Gastrocnemius medialis (tissue), 4 donors: ENCODE data around the gene ONECUT2. TPM values are rescaled to one million over a fixed set of nuclear protein-coding genes. Genes with fewer than 3 reads are reported as not detected.

ENCODE experiments used
- ATAC-seq, 2 donors: fragments of 150-250 bp; one replicate each; pipeline ENCODE4 v1.9.1; 2016
- DNase-seq, 2 donors: peaks; one replicate each; pipeline ENCODE4 v3.0.0-alpha.2; 2019
- H3K27ac ChIP-seq, 4 donors: fragments of 200-600 bp; sonication (generic); 1 replicate in 1 of 4; 2 replicates in 3 of 4; pipeline ENCODE4 v1.5.1; 2016 to 2018; ENCODE audit warnings: mild to moderate bottlenecking in 2 of 4, moderate library complexity in 1 of 4
- H3K27me3 ChIP-seq, 3 donors: fragments of 200-600 bp; sonication (generic) in 2 of 3; 1 replicate in 1 of 3; 2 replicates in 2 of 3; pipeline versions ENCODE4 v1.5.1 to v1.6.0; 2016 to 2019; ENCODE audit warnings: mild to moderate bottlenecking in 1 of 3, moderate library complexity in 1 of 3
- H3K36me3 ChIP-seq, 2 donors: fragments of 200-600 bp; sonication (generic) in 1 of 2; one replicate each; pipeline ENCODE4 v1.5.1; 2017 to 2018
- H3K4me1 ChIP-seq, 2 donors: fragments of 200-600 bp; sonication (generic) in 1 of 2; one replicate each; pipeline ENCODE4 v1.5.1; 2016 to 2017; ENCODE audit warnings: mild to moderate bottlenecking in 2 of 2
- H3K4me3 ChIP-seq, 4 donors: fragments of 200-600 bp; sonication (generic) in 3 of 4; 1 replicate in 1 of 4; 2 replicates in 3 of 4; pipeline ENCODE4 v1.5.1; 2016 to 2019; ENCODE audit warnings: mild to moderate bottlenecking in 2 of 4
- H3K9me3 ChIP-seq, 3 donors: fragments of 200-600 bp; sonication (generic) in 2 of 3; 1 replicate in 1 of 3; 2 replicates in 2 of 3; pipeline ENCODE4 v1.5.1; 2016 to 2019
- CTCF ChIP-seq, 5 experiments: fragments of 450-650 bp in 3 of 5; fragments of 200-600 bp in 2 of 5; sonication (generic) in 2 of 5; IDR thresholded peaks in 4 of 5; conservative IDR thresholded peaks in 1 of 5; 1 replicate in 4 of 5; 2 replicates in 1 of 5; pipeline ENCODE4 v1.5.1; 2016 to 2019; ENCODE audit warnings: antibody characterized with exemption in 5 of 5, mild to moderate bottlenecking in 3 of 5, moderate library complexity in 3 of 5
- POLR2A ChIP-seq, 2 donors: fragments of 450-650 bp; IDR thresholded peaks; one replicate each; pipeline ENCODE4 v1.6.1; 2017; ENCODE audit warnings: antibody characterized with exemption in 2 of 2, mild to moderate bottlenecking in 2 of 2, moderate library complexity in 2 of 2
- in situ Hi-C, 4 donors: fragments of 200-750 bp; cut with MboI; loops; one replicate each; pipeline versions ENCODE4 v1.15.0 to v1.8.0; 2017; ENCODE audit warnings: low sequenced_read_pairs in 4 of 4
- intact Hi-C: fragments of 100-400 bp; cut with DNase I; formaldehyde crosslinking; loops from one replicate; pipeline ENCODE4 v1.15.1; 2023; ENCODE audit warnings: low total_unique reads
- total RNA-seq, 4 donors: library from RNA; depleted of rRNA; stranded (reverse); fragments of >200 nt; gene quantifications; one replicate each; pipeline versions ENCODE4 v1.1.0 to v1.2.3, GENCODE V29; 2016

Gene ONECUT2
- total RNA-seq, 4 donors from 2014 or later = under 0.01 to 0.15 (median 0.04) TPM; not detected in 1

GRCh38 chr18:57436191-57436964, 1.2 kb downstream of the ONECUT2 start:
- H3K9me3 ChIP-seq = no peaks in the 10 kb centered on the region
- H3K4me3 ChIP-seq = no peak overlapping the region
- no peak overlapping the region for H3K27ac ChIP-seq
- no peak for ATAC-seq
- no peaks in the 10 kb centered on the region for H3K36me3 ChIP-seq
- peaks cover 38 to 51% of the 10 kb centered on the region in 2 donors for H3K4me1 ChIP-seq
- in situ Hi-C loops (no loop called here), intact Hi-C loops (loop anchor here (5.0 kb wide), 1 partner anchor 186 kb away; the partner anchor contains the start of gene NARS1)
- DNase-seq = no peak
- TF ChIP-seq CTCF (IDR thresholded peaks at IDR 0.05 in 4 of 5, conservative IDR thresholded peaks at IDR 0.05 in 1 of 5) = no peak
- no peak for TF ChIP-seq POLR2A (IDR thresholded peaks at IDR 0.05)
- H3K27me3 ChIP-seq = peaks cover 89 to 94% (median 92%) of the 10 kb centered on the region in 3 donors

DNA sequence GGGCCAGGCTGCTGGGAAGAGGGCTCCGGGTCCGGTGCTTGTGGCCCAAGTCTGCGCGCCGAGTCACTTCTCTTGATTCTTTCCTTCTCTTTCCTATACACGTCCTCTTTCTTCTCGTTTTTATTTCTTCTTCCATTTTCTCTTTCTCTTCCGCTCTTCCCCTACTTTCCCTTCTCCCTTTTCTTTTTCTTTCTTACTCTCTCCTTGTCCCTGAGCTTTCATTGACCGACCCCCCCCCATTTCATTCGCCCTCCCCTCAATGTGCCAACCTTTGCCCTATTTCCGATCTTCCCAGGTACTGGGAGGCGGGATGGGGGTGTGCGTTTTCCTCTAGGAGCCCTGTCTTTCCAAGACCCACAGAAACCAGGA, 1.8 kb downstream of the ONECUT2 start:
- Histone ChIP-seq H3K27ac (no peak overlapping the region), H3K36me3 (no peaks in the 10 kb centered on the region), H3K9me3 (no peaks in the 10 kb centered on the region), H3K4me1 (peaks cover 38 to 51% of the 10 kb centered on the region in 2 donors), H3K4me3 (no peak overlapping the region), H3K27me3 (peaks cover 89 to 94% (median 92%) of the 10 kb centered on the region in 3 donors)
- intact Hi-C loops (loop anchor here (5.0 kb wide), 1 partner anchor 185 kb away; the partner anchor contains the start of gene NARS1), in situ Hi-C loops (no loop called here)
- TF ChIP-seq CTCF (IDR thresholded peaks at IDR 0.05 in 4 of 5, conservative IDR thresholded peaks at IDR 0.05 in 1 of 5) (no peak), POLR2A (IDR thresholded peaks at IDR 0.05) (no peak)
- no peak for ATAC-seq
- no peak for DNase-seq

GRCh38 chr18:57437402-57437765, 2.2 kb downstream of the ONECUT2 start:
- in situ Hi-C loops = no loop called here
- Histone ChIP-seq H3K36me3 (no peaks in the 10 kb centered on the region), H3K4me1 (peaks cover 38 to 51% of the 10 kb centered on the region in 2 donors), H3K4me3 (peak overlapping the region; percentile 6 to 42 (median 26)), H3K27ac (no peak overlapping the region), H3K9me3 (no peaks in the 10 kb centered on the region), H3K27me3 (peaks cover 90 to 94% (median 91%) of the 10 kb centered on the region in 3 donors)
- no peak for ATAC-seq
- DNase-seq = no peak
- TF ChIP-seq POLR2A (IDR thresholded peaks at IDR 0.05) (no peak), CTCF (IDR thresholded peaks at IDR 0.05 in 4 of 5, conservative IDR thresholded peaks at IDR 0.05 in 1 of 5) (no peak)
- intact Hi-C loops = loop anchor here (5.0 kb wide), 1 partner anchor 185 kb away; the partner anchor contains the start of gene NARS1

DNA sequence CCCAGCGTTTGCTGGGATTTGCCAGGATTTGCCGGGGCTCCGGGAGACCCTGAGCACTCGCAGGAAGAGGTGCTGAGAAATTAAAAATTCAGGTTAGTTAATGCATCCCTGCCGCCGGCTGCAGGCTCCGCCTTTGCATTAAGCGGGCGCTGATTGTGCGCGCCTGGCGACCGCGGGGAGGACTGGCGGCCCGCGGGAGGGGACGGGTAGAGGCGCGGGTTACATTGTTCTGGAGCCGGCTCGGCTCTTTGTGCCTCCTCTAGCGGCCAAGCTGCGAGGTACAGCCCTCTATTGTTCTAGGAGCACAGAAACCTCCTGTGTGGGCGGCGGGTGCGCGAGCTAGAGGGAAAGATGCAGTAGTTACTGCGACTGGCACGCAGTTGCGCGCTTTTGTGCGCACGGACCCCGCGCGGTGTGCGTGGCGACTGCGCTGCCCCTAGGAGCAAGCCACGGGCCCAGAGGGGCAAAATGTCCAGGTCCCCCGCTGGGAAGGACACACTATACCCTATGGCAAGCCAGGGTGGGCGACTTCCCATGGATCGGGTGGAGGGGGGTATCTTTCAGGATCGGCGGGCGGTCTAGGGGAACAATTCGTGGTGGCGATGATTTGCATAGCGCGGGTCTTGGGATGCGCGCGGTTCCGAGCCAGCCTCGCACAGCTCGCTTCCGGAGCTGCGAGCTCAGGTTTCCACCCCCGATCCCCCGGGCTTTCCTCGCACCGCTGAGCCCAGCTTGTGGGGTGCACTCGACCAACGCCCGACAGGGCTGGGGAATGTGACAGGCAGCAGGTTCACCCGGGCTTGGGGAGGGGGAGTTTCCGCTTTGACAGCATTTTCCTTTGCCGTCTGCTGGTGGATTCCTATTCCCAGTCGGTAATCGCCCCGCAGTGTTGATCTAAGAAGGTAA, 2.8 kb downstream of the ONECUT2 start:
- Histone ChIP-seq H3K27ac (no peak overlapping the region), H3K9me3 (no peaks in the 10 kb centered on the region), H3K27me3 (peaks cover 90 to 94% (median 90%) of the 10 kb centered on the region in 3 donors), H3K36me3 (no peaks in the 10 kb centered on the region), H3K4me3 (peak overlapping the region; percentile 6 to 42 (median 26)), H3K4me1 (peaks cover 38 to 51% of the 10 kb centered on the region in 2 donors)
- intact Hi-C loops = loop anchor here (5.0 kb wide), 1 partner anchor 184 kb away; the partner anchor contains the start of gene NARS1
- TF ChIP-seq CTCF (IDR thresholded peaks at IDR 0.05 in 4 of 5, conservative IDR thresholded peaks at IDR 0.05 in 1 of 5) (peak in 4 of 5 experiments; percentile 29 to 45 (median 34)), POLR2A (IDR thresholded peaks at IDR 0.05) (no peak)
- no peak for DNase-seq
- ATAC-seq = no peak
- in situ Hi-C loops = no loop called here
